ENCODE data around the gene TMOD4. TPM values are rescaled to one million over a fixed set of nuclear protein-coding genes. Genes with fewer than 3 reads are reported as not detected.
A peak's percentile ranks its signal among the peaks of the same experiment; 100 is the strongest.

Gene TMOD4
- 1 to 10 TPM in 2 of 4 donors, not detected in 2; 1.5 to 1.6 TPM for total RNA-seq

DNA sequence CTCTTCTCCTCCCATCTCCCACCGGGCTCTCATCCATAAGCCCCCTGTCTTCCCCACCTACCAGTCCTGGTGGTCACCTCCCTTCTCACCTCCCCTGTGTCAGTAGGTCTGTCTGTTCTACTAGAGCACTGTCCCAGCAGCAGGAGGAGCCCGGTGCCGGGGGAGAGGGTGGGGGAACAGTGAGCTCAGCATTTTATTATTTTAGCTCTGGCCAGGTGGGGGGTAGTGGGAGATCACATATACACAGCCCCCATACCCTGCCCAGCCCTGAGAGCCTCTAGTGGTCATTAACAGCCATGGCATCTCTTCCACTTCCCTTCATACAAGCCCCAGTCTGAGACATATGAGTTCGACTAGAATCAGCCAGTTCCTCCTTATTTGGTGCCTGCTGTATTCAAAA lies at the start of gene TMOD4:
TMOD4 (minus strand) TSS at position 119 of the 400 bp plus-strand sequence. CDS start 1,106 bp downstream, outside the sequence.
- intact Hi-C loops (cut with DNase I), result no loop called here
- Histone ChIP-seq H3K9me3 (no peaks in the 10 kb centered on the region), H3K27me3 (no peaks in the 10 kb centered on the region), H3K4me3 (no peak within 1 kb of the TSS), H3K36me3 (peaks cover 36 to 84% (median 73%) of the 10 kb centered on the region in 4 donors), H3K4me1 (peaks cover 9 to 25% (median 22%) of the 10 kb centered on the region in 4 donors), H3K27ac (replicated peaks in 1 of 4) (peak within 1 kb of the TSS; percentile 70 to 75 (median 72))
- DNase-seq (ENCODE audit: extremely low spot score), result no peak
- 49% methylated on average over 4 of the region's 4 CpGs for WGBS
- TF ChIP-seq, protein P1, sequence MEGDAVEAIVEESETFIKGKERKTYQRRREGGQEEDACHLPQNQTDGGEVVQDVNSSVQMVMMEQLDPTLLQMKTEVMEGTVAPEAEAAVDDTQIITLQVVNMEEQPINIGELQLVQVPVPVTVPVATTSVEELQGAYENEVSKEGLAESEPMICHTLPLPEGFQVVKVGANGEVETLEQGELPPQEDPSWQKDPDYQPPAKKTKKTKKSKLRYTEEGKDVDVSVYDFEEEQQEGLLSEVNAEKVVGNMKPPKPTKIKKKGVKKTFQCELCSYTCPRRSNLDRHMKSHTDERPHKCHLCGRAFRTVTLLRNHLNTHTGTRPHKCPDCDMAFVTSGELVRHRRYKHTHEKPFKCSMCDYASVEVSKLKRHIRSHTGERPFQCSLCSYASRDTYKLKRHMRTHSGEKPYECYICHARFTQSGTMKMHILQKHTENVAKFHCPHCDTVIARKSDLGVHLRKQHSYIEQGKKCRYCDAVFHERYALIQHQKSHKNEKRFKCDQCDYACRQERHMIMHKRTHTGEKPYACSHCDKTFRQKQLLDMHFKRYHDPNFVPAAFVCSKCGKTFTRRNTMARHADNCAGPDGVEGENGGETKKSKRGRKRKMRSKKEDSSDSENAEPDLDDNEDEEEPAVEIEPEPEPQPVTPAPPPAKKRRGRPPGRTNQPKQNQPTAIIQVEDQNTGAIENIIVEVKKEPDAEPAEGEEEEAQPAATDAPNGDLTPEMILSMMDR (IDR thresholded peaks at IDR 0.05), result peak; percentile 27 to 65 (median 30)
- TF ChIP-seq POLR2AphosphoS5 (IDR thresholded peaks at IDR 0.05), result no peak

DNA sequence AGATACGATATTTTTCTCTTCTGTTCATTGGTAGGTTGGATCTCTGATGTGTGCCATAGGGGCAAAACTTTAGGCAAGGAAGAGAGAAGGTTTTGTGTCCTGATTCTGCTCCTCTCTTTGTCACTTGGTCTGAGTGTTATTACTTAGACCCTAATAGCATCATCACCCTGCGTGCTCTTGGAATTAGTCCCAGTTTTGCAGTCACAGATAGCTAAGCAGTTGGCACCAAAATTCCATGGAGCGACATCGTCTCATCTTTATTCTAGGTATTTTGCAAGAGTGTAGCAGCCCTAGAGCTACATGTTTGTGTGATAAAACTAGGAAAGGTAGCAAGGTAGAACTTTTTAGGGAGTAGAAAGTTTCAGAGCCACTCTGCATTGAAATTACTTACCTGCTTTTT lies 46.3 kb upstream of the TMOD4 start:
- 56% methylated on average over 4 of the region's 4 CpGs for WGBS
- no peak for DNase-seq (ENCODE audit: extremely low spot score)
- Histone ChIP-seq H3K4me3 (no peak overlapping the region), H3K36me3 (peaks cover 2 to 34% (median 33%) of the 10 kb centered on the region in 4 donors), H3K9me3 (no peaks in the 10 kb centered on the region), H3K4me1 (peaks cover 17 to 46% (median 42%) of the 10 kb centered on the region in 4 donors), H3K27me3 (no peaks in the 10 kb centered on the region), H3K27ac (replicated peaks in 1 of 4) (no peak overlapping the region)
- TF ChIP-seq EP300 (IDR thresholded peaks at IDR 0.05) (no peak), POLR2AphosphoS5 (IDR thresholded peaks at IDR 0.05) (no peak), POLR2A (IDR thresholded peaks at IDR 0.05; ENCODE audit: low read depth) (no peak)
- TF ChIP-seq, protein P1 (IDR thresholded peaks at IDR 0.05), result no peak
- intact Hi-C loops (cut with DNase I), result no loop called here

DNA sequence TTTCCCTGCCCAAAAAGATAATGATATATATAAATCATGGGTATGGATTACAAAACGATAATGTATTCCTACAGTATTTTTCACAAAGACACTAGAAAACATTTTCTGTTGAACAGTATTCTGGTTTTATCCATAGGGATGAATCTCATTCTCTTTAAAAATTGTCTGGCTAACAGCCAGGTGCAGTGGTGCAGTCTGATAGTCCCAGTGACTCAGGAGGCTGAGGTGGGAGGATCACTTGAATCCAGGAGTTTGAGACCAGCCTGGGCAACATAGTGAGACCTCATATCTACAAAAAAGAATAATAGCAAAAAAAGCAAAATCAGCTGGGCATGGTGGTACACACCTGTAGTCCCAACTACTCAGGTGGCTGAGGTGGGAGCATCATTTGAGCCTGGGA lies 45.8 kb upstream of the TMOD4 start:
- 77% methylated on average over 1 of the region's 1 CpG for WGBS
- H3K27ac ChIP-seq (replicated peaks in 1 of 4), result no peak overlapping the region
- intact Hi-C loops (cut with DNase I), result no loop called here

DNA sequence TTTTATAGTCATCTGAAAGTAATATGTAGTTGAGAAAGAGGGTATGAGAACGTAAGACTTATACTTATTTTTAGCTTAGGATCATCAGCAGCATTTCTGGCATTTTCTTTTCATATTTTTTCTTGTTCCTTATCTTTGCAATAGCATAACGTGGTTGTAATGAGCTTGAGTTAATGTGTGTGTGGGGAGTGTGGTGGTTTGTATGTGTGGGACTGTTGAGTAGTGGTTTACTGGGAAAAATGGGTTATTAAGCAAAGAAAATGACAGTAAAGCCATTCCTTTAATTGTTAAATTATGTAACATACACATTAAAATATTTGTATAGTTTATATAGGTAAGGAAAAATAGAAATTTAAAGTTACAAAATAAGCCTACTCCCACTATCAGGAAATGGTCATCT lies 37.8 kb upstream of the TMOD4 start:
- no peak overlapping the region for H3K4me3 ChIP-seq
- intact Hi-C loops (cut with DNase I), result no loop called here
- peaks cover 9 to 33% (median 28%) of the 10 kb centered on the region in 4 donors for H3K36me3 ChIP-seq
- H3K9me3 ChIP-seq, result no peaks in the 10 kb centered on the region
- WGBS, result 30% methylated on average over 2 of the region's 2 CpGs
- H3K27me3 ChIP-seq, result no peaks in the 10 kb centered on the region
- H3K4me1 ChIP-seq, result peaks cover 12 to 85% (median 66%) of the 10 kb centered on the region in 4 donors
- no peak for TF ChIP-seq POLR2A (IDR thresholded peaks at IDR 0.05; ENCODE audit: low read depth)
- TF ChIP-seq, protein P1 (IDR thresholded peaks at IDR 0.05), result no peak
- no peak for TF ChIP-seq EP300 (IDR thresholded peaks at IDR 0.05)
- TF ChIP-seq POLR2AphosphoS5 (IDR thresholded peaks at IDR 0.05), result no peak
- H3K27ac ChIP-seq (replicated peaks in 1 of 4), result peak overlapping the region in 1 of 4 donors; percentile 37
- no peak for DNase-seq (ENCODE audit: extremely low spot score)

More for the DNA sequence above, 45.8 kb upstream of the TMOD4 start:
- Histone ChIP-seq H3K36me3 (peaks cover 0 to 30% (median 28%) of the 10 kb centered on the region in 4 donors), H3K4me3 (no peak overlapping the region), H3K27me3 (no peaks in the 10 kb centered on the region), H3K4me1 (peaks cover 17 to 49% (median 46%) of the 10 kb centered on the region in 4 donors), H3K9me3 (no peaks in the 10 kb centered on the region)
- TF ChIP-seq EP300 (IDR thresholded peaks at IDR 0.05) (no peak), POLR2AphosphoS5 (IDR thresholded peaks at IDR 0.05) (no peak), POLR2A (IDR thresholded peaks at IDR 0.05; ENCODE audit: low read depth) (no peak)
- TF ChIP-seq, protein P1 (IDR thresholded peaks at IDR 0.05), result no peak
- DNase-seq (ENCODE audit: extremely low spot score), result no peak
